ENCODE results near the gene SHROOM1.

DNA sequence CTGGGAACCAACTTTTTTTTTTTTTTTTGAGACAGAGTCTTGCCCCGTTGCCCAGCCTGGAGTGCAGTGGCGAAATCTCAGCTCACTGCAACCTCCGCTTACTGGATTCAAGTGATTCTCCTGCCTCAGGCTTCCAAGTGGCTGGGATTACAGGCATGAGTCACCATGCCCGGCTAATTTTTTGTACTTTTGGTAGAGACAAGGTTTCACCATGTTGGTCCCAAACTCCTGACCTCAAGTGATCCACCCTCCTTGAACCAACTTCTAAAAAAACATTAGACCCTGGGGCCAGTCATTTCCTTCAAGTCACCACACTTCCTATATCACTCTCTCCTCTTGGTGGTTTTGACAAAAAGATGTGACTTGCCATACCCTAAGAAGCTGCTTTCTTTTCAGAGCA, 10.9 kb upstream of the SHROOM1 start:
- TF ChIP-seq POLR2A (IDR thresholded peaks at IDR 0.05; ENCODE audit: low read depth, low read length) = no peak
- TF ChIP-seq POLR2AphosphoS5 (IDR thresholded peaks at IDR 0.05; ENCODE audit: low read depth, low read length) = no peak
